ENCODE results near the gene C1orf232.

The C1orf232 gene

GRCh38 chr1:26122988-26123973, 45.5 kb downstream of the C1orf232 start:
- DNase-seq = no peak

- DNase-seq = no peak
Measured at GRCh38 chr1:26121854-26122773, 46.6 kb downstream of the C1orf232 start.

GRCh38 chr1:26119892-26120608, 48.7 kb downstream of the C1orf232 start:
- DNase-seq = no peak

- no peak for DNase-seq
Measured at GRCh38 chr1:26114165-26114927, 54.4 kb downstream of the C1orf232 start.
